GM12872 (cell line): Measurements from ENCODE around the gene SLC5A11.

Experiments used
- CTCF ChIP-seq: IDR thresholded peaks from 3 replicates; pipeline ENCODE4 v1.5.1; 2011; ENCODE audit warnings: low read depth, mild to moderate bottlenecking, low read length, moderate library complexity; ENCODE audit not compliant: insufficient read depth

Gene SLC5A11

GRCh38 chr16:24930440-24930839 lies 84.7 kb downstream of the SLC5A11 start:
- TF ChIP-seq CTCF = no peak

- no peak for TF ChIP-seq CTCF
These were observed 85.3 kb downstream of the SLC5A11 start for GRCh38 chr16:24931091-24931490.

GRCh38 chr16:24935336-24935735 lies 89.6 kb downstream of the SLC5A11 start:
- no peak for TF ChIP-seq CTCF

DNA sequence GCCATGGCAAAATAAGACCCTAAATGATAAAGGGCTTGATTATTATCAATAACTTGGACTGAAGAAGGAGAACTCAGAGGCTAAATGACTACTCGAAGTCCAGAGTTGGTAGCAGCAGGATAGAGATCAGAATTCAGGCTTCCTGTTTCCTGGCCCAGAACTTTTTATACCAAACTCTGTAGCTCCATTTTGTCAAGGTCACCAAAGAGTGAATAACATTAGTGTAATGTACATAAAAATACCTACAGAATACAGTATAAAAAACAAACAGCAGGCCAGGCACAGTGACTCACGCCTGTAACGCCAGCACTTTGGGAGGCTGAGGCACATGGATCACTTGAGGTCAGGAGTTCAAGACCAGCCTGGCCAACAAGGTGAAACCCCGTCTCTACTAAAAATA lies 90.4 kb downstream of the SLC5A11 start:
- TF ChIP-seq CTCF = no peak

- TF ChIP-seq CTCF = no peak
These were observed 93.5 kb downstream of the SLC5A11 start for GRCh38 chr16:24939224-24939623.

GRCh38 chr16:24939738-24940137 lies 94.0 kb downstream of the SLC5A11 start:
- no peak for TF ChIP-seq CTCF

- TF ChIP-seq CTCF = no peak
These were observed 97.7 kb downstream of the SLC5A11 start for GRCh38 chr16:24943471-24943870.

DNA sequence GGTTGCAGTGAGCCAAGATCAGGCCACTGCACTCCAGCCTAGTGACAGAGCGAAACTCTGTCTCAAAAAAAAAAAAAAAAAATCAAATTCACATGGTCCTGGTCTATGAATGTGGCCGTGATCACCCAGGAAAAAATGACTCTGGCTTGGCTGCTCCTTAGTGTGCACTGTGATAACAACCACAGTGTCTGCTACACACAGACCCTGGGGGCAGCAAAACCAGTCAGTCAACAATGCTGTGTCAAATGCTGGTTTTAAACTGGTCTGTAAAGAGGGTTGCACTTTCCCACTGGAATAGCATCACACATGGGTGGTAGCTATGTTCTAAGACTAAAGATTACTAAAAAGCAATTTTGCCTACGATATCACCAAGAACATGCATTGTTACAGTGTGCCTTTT lies 98.4 kb downstream of the SLC5A11 start:
- TF ChIP-seq CTCF = no peak
